GM21526 (cell line): ENCODE measurements around the gene SMIM29.

Experiments
- ATAC-seq: cut with Tn5 transposase; IDR thresholded peaks from one replicate; pipeline ENCODE4 v1.9.1; 2021; ENCODE audit warnings: moderate library complexity; ENCODE audit not compliant: unreplicated experiment, low FRiP score

The SMIM29 gene

GRCh38 chr6:34230653-34231371, 18.0 kb downstream of the SMIM29 start:
- no peak for ATAC-seq

DNA sequence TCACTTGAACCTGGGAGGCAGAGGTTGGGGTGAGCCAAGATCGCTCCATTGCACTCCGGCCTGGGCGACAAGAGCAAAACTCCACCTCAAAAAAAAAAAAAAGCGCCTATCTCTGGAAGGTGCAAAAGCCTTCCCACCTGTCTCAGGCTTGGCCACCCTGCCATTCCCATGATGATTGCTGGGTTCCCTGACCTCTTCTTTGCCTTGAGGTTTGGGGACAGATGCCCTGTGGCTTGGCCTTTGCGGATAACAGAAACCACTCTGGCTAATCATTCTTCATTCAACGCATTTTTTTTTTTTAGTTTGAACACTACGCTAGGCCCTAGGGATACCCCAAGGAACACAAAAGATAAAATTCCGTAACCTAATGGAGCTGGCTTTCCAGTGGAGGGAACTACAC, 18.9 kb downstream of the SMIM29 start:
- ATAC-seq, result no peak

- ATAC-seq, result no peak
Observed at GRCh38 chr6:34227761-34228421, 20.9 kb downstream of the SMIM29 start.

GRCh38 chr6:34226731-34227586, 21.8 kb downstream of the SMIM29 start:
- ATAC-seq, result no peak

GRCh38 chr6:34226066-34226465, 22.7 kb downstream of the SMIM29 start:
- no peak for ATAC-seq

GRCh38 chr6:34225551-34225950, 23.3 kb downstream of the SMIM29 start:
- ATAC-seq, result no peak

DNA sequence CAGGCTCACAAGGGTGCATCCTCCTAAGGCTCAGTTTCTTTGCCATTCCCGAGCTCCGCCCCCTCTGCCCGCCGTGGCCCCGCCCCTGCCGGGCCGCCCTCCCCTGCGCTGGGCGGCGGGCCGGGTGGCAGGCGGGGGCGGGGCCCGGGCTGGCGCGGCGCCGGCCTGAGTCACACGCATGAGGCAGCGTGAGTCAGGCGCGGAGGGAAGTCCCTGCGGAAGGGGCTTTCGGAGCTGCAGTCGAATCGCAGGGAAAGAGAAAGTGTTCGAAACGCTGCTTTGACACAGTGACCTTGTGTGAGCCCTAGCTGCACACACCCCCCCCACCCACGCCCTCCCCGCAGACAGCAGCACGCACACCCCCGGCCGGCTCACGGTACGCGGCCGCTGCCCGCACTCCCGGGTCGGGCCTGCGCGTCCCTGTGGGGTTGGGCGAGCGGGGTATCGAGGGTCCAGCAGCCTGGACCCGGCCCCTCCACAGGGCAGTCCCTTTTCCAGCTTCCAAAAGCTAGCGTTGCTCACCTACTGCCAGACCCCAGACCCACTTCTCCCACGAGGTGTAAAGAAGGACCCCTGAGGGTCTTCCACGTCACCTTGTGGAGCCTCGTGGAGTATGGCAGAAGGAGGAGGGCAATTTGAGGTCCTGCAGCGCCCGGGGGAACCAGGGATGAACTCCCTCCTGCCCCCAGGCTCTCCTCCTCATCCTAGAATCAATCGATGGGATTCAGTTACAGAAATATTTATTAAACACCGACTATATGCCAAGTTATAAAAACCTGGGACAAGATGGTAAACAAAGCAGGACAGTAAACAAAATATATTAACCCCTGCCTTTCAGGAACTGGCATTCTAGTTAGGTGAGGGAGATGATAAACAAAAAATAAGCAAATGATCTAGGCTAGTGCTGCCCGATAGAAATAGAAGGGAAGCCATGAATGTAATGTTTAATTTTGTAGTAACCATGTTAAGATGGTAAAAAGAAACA, 24.6 kb downstream of the SMIM29 start:
- peak; percentile 70 for ATAC-seq

DNA sequence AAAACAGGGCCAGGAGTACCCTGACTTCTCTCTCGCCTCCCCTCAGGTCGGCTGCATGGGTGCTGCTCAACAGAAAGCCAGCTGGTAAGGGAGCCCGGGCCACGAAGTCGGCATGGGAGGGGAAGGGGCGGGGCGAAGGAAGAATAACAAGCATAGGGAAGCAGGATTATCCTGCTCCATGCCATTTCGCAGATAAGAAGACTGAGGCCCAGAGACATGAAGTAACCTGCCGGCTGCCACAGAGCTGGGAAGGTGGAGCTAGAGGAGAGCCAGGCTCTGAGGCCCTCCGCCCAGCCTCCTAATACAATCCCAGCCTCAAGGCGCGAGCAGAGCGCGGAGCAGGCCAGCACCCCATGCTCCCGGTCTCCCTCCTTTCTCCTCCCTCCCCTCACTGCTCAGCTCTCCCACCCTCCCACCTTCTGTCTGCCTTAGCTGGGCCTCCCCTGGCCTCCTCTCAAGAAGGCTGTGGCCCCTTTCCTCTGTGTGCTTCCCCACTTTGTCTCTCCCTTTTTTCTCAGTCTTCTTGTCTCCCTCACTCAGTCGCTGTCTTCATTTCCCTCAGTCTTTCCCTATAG, 25.3 kb downstream of the SMIM29 start:
- ATAC-seq, result peak; percentile 29

GRCh38 chr6:34218691-34219090, 30.1 kb downstream of the SMIM29 start:
- no peak for ATAC-seq

DNA sequence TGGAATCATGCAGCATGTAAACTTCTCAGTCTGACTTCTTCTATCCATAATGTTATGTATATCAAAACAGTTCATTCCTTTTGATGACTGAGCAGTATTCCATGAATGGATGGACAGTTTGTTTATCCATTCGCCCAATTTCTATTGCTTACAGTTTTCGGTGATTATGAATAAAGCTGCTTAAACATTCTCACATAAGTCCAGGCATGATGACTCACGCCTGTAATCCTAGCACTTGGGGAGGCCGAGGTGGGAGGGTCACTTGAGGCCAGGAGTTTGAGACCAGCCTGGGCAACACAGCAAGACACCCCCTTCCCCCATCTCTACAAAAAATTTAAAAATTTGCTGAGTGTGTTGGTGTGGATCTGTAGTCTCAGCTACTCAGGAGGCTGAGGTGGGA, 35.0 kb downstream of the SMIM29 start:
- ATAC-seq, result no peak

DNA sequence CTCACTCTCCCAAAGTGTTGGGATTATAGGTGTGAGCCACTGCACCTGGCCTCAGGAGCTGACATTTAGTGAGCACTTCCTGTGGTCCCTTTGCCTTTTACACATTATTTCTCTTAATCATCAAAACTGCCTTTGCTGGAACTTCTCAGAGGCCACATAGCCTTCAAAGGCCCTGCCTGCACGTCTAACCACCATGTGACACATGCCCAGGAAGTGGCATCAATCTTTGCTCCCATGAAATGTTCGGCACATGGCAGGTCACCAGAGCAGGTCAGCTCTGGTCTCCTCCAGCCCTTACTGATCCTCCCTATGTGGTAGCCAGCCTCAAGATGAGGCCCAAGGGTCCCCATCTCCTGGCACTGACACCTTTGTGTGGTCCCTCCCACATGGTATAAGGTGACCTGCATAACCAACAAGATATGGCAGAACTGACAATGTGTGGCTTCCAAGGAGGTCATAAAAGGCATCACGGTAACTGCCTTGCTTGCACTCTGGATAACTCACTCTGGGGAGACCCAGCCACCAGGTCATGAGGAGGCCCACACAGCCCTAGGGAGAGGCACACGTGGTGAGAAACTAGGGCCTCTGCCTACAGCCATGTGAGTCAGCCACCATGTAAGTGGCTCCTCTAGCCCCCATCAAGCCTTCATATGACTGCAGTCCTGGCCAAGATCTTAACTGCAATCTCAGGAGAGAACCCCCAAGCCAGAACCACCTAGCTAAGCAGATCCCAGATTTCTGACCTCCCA, 40.9 kb downstream of the SMIM29 start:
- no peak for ATAC-seq

DNA sequence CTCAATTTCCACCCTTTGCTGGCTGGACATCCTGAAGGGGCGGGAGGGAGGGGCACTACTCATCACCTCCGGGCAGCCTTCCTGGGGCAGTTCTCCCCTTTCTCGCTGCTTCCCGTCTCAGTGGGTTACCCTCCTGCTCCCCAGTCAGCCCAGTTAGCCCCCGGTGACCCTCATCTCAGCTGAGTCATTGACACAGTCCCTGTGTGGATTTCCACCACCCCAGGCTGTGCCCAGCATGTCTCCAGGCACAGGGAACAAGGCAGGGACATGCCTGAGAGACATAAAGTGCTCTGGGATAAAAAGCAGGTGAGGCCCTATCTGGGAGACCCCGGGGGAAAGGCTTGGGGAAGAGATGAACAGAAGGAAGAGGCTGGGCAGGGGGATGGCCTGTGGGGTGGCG, 42.1 kb downstream of the SMIM29 start:
- ATAC-seq, result no peak

DNA sequence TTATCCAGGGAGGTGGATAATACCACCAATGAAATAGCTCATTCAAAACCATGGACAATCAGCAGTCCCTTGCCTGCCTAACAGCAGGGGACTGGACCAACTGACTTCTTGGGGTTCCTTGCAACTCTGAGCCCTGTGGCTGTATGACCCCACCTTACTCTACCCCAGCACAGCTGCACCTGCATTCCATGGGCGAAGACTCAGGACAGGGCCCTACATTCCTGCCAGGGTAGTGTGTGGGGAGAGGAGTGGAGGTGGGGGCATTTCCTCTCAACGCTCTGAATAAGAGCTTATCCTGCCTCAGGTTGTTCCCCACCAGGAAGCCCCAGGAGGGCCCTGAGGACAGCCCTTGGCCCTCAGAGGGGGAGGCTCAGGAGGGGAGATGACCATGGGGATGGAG, 42.9 kb downstream of the SMIM29 start:
- no peak for ATAC-seq

DNA sequence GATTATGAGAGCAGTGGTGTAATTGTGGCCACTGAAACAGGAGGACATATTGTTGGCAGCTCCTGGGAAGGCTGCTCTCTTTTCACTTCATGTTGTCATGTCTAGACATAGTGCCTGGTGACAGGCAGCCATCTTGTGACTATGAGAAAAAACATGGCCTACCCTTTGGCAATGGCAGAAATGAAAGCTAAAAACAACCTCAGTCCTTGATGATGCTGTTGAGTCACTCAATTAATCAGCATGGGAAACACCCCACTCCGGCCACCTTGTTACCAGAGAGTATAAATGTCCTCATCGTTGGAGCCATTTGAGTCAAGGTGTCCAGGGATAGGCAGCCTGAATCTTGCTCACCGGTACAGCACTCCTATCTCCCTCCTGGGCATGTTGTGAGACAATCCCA, 43.3 kb downstream of the SMIM29 start:
- no peak for ATAC-seq

GRCh38 chr6:34204693-34205092, 44.1 kb downstream of the SMIM29 start:
- ATAC-seq, result no peak

DNA sequence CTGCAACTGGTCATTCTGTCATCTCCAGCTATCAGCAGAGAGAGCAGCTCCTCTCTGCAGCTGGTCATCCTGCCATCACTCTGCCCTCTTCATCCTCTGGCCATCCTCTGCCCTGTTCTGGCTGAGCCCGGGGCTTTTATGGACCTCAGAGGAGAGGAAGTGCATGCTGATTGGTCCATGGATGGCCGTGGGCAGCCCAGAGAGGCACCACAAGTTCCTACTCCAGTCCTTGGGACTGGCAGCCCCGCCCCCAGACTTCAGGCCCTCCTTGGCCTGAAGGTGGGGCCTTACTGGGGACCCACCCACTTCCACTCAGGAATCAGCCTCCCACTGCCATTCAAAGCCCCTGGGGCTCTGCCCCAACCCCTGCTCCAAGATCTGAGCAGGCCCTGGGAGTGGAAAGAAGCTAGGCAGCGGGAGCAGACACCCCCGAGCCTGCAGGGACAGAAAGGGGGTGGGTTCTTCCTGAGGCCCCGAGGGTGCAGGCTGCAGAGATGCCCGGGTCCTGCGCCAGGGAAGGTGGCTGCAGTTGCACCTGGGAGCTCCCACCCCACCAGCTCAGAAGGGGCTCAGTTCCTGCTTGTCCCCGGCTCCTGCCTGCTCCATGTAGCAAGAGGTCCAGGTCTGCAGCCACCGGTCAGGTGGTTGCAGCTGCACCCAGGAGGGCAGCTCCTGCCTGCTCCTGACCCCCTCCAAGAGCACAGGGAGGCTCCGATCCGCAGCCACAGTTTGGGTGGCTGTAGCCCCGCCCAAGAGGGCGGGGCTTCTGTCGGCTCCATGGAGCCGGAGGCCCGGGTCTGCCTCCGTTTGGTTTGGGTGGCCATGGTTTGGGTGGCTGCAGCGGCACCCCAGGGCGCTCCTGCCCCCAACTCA, 46.2 kb downstream of the SMIM29 start:
- ATAC-seq, result no peak

GRCh38 chr6:34201455-34202107, 47.2 kb downstream of the SMIM29 start:
- no peak for ATAC-seq
